ENCODE data around the gene HEXD.

HEXD gene

DNA sequence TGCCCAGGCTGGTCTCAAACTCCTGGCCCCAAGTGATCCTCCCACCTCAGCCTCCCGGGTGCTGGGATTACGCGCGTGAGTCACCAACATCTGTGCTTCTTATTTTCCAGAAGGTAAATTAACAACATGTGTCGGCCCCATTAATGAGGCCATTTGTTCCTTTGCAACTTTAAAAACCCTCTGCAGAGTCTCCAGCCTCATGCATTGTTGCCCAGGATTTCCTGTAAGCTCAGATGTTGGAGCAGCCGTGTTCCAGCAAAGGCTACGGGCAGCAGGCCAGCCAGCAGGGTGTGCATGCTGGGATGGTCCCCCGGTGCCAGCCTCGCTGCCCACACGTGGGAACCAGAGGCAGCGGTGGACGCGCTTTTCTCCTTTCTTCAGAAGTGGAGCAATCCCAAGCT is 19.1 kb upstream of the HEXD start:
- Histone ChIP-seq H3K36me3 (ENCODE audit: control insufficient read depth, insufficient read depth, low read length) (peaks cover 4% of the 10 kb centered on the region), H3K9me3 (ENCODE audit: control insufficient read depth, low read length) (no peaks in the 10 kb centered on the region), H3K4me1 (ENCODE audit: control insufficient read depth, insufficient read depth, low read length, poor library complexity, severe bottlenecking) (peaks cover 4% of the 10 kb centered on the region), H3K27ac (ENCODE audit: insufficient read depth, low read length, poor library complexity, severe bottlenecking) (no peak overlapping the region), H3K27me3 (replicated peaks; ENCODE audit: control insufficient read depth, insufficient read depth, low read length, poor library complexity, severe bottlenecking) (no peaks in the 10 kb centered on the region), H3K4me3 (ENCODE audit: insufficient read depth, low read depth, low read length, poor library complexity, severe bottlenecking) (no peak overlapping the region)
- DNase-seq = no peak

GRCh38 chr17:82399601-82400101 is 18.5 kb upstream of the HEXD start:
- Histone ChIP-seq H3K27ac (ENCODE audit: insufficient read depth, low read length, poor library complexity, severe bottlenecking) (no peak overlapping the region), H3K4me1 (ENCODE audit: control insufficient read depth, insufficient read depth, low read length, poor library complexity, severe bottlenecking) (peaks cover 4% of the 10 kb centered on the region), H3K4me3 (ENCODE audit: insufficient read depth, low read depth, low read length, poor library complexity, severe bottlenecking) (no peak overlapping the region), H3K27me3 (replicated peaks; ENCODE audit: control insufficient read depth, insufficient read depth, low read length, poor library complexity, severe bottlenecking) (no peaks in the 10 kb centered on the region), H3K9me3 (ENCODE audit: control insufficient read depth, low read length) (no peaks in the 10 kb centered on the region), H3K36me3 (ENCODE audit: control insufficient read depth, insufficient read depth, low read length) (no peaks in the 10 kb centered on the region)
- no peak for DNase-seq

DNA sequence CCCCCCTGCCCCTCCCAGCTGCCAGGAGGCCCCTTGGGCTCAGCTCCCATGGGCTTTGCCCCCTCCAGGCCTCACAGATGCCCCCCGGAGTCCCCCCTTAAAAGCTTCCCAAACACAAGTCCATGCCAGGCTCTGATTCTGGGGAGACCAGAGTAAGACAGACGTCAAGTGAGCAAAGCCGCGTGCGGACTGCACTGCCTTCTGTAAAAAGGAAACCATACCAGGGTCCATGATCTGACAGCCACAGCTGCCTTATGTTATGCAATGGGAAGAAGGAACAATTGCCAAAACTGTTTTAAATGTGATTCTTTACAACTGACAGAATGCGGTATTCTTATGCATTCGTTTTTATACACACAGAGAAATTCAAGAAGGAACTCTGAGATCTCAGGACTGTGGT is 17.9 kb upstream of the HEXD start:
- H3K27ac ChIP-seq (ENCODE audit: insufficient read depth, low read length, poor library complexity, severe bottlenecking) = no peak overlapping the region
- H3K4me3 ChIP-seq (ENCODE audit: insufficient read depth, low read depth, low read length, poor library complexity, severe bottlenecking) = no peak overlapping the region
- peaks cover 4% of the 10 kb centered on the region for H3K4me1 ChIP-seq (ENCODE audit: control insufficient read depth, insufficient read depth, low read length, poor library complexity, severe bottlenecking)
- no peaks in the 10 kb centered on the region for H3K27me3 ChIP-seq (replicated peaks; ENCODE audit: control insufficient read depth, insufficient read depth, low read length, poor library complexity, severe bottlenecking)
- DNase-seq = no peak
- no peaks in the 10 kb centered on the region for H3K36me3 ChIP-seq (ENCODE audit: control insufficient read depth, insufficient read depth, low read length)
- no peaks in the 10 kb centered on the region for H3K9me3 ChIP-seq (ENCODE audit: control insufficient read depth, low read length)

DNA sequence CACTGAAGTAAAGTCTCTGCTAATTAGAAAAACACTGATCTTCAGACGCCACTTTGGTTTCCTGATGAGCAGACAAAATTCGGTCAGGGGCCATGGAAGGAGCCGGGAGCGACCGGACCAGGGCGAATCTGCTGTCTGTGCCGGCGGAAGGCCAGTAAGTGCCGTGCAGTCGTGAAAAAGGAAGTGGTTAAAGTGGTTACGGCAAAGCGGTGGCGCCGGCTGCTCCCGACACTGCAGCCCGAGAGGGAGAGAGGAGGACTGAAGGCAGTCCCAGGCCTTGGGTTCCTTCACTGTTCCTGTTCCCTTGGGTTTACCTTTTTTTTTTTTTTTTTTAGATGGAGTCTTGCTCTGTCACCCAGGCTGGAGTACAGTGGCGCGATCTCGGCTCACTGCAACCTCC is 17.3 kb upstream of the HEXD start:
- no peak overlapping the region for H3K27ac ChIP-seq (ENCODE audit: insufficient read depth, low read length, poor library complexity, severe bottlenecking)
- H3K4me3 ChIP-seq (ENCODE audit: insufficient read depth, low read depth, low read length, poor library complexity, severe bottlenecking) = peak overlapping the region; percentile 24

DNA sequence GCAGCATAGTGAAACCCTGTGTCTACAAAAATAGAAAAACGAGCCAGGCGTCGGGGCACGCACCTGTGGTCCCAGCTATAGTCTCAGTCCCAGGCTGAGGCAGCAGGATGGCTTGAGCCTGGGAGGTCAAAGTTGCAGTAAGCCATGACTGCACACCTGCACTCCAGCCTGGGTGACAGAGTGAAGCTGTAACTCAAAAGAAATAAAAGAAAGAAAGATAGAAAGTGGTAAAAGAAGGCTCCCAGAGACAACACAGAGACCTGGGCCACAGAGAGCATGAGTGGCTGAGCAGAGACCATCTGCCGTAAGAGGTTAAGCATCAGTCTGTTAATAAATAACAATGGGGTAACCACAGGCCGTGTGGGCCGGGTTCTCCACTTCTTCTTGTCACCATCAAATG is 15.3 kb upstream of the HEXD start:
- Histone ChIP-seq H3K27ac (ENCODE audit: insufficient read depth, low read length, poor library complexity, severe bottlenecking) (no peak overlapping the region), H3K36me3 (ENCODE audit: control insufficient read depth, insufficient read depth, low read length) (no peaks in the 10 kb centered on the region), H3K27me3 (replicated peaks; ENCODE audit: control insufficient read depth, insufficient read depth, low read length, poor library complexity, severe bottlenecking) (no peaks in the 10 kb centered on the region), H3K4me1 (ENCODE audit: control insufficient read depth, insufficient read depth, low read length, poor library complexity, severe bottlenecking) (peaks cover 4% of the 10 kb centered on the region), H3K9me3 (ENCODE audit: control insufficient read depth, low read length) (no peaks in the 10 kb centered on the region), H3K4me3 (ENCODE audit: insufficient read depth, low read depth, low read length, poor library complexity, severe bottlenecking) (no peak overlapping the region)
- no peak for DNase-seq

More for the DNA sequence above, 17.3 kb upstream of the HEXD start:
- H3K9me3 ChIP-seq (ENCODE audit: control insufficient read depth, low read length) = no peaks in the 10 kb centered on the region
- DNase-seq = peak; percentile 19 to 36 (median 23)
- no peaks in the 10 kb centered on the region for H3K36me3 ChIP-seq (ENCODE audit: control insufficient read depth, insufficient read depth, low read length)
- peaks cover 4% of the 10 kb centered on the region for H3K4me1 ChIP-seq (ENCODE audit: control insufficient read depth, insufficient read depth, low read length, poor library complexity, severe bottlenecking)
- H3K27me3 ChIP-seq (replicated peaks; ENCODE audit: control insufficient read depth, insufficient read depth, low read length, poor library complexity, severe bottlenecking) = no peaks in the 10 kb centered on the region

DNA sequence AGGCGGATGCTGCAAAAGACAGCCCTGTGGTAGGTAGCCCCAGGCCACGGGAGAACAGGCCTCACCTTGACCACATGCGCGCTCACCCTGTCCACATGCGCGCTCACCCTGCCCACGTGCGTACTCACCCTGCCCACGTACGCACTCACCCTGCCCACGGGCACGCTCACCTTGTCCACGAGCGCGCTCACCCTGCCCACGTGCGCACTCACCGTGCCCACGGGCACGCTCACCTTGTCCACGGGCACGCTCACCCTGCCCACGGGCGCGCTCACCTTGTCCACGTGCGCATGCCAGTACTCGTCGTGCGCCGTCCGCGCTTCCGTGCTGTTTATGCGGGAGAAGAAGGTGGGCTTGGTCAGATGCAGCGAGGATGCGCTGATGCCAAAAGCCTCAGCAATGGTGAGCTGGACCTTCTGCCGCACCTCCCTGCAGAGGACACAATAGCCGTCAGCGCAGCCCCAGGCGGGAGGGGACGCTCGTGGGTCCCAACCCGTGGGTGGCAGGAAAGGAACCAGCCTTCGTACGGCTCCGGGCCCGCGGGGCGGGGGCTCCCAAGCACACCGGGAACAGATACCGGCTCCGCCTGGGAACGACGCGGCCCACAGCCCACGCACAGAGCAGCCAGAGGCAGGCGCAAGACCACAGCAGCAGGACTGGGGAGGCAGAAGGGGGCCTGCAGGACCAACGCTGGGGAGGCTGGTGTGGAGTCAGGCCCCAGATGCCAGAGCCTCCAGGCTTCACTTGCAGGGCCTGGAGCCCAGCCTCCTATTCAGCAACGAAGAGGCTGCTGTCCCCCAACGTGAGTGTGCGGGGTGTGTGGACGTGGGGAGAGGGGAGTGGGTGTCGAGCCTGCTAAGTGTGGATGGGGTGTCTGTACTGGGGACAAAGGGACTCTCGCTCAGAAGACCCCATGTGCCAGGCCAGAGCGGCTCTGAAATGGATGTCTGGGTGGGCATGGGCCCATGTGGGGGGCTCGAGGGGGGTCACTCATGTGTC is 14.2 kb upstream of the HEXD start:
- no peak for DNase-seq
- Histone ChIP-seq H3K27ac (ENCODE audit: insufficient read depth, low read length, poor library complexity, severe bottlenecking) (no peak overlapping the region), H3K27me3 (replicated peaks; ENCODE audit: control insufficient read depth, insufficient read depth, low read length, poor library complexity, severe bottlenecking) (no peaks in the 10 kb centered on the region), H3K4me1 (ENCODE audit: control insufficient read depth, insufficient read depth, low read length, poor library complexity, severe bottlenecking) (peaks cover 4% of the 10 kb centered on the region), H3K9me3 (ENCODE audit: control insufficient read depth, low read length) (no peaks in the 10 kb centered on the region), H3K4me3 (ENCODE audit: insufficient read depth, low read depth, low read length, poor library complexity, severe bottlenecking) (no peak overlapping the region), H3K36me3 (ENCODE audit: control insufficient read depth, insufficient read depth, low read length) (no peaks in the 10 kb centered on the region)

DNA sequence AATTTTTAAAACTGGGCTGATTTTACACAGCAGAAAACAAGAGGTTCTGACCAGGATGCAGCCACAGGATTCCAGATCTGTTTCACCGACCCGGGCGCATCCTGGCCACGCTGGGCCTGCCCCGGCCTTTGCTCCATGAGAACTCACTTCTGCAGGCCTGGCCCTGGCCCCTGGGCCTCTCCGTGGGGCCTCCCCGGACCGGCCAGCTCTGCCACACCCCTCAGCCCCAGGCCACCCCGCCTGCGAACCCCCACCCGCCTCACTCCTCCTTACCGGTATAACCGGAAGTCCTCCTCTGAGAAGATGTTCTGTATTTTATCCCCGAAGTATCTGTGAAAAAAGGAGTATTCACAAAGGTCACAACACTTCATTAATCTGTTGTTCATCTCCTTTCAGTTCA is 13.1 kb upstream of the HEXD start:
- H3K27me3 ChIP-seq (replicated peaks; ENCODE audit: control insufficient read depth, insufficient read depth, low read length, poor library complexity, severe bottlenecking) = no peaks in the 10 kb centered on the region
- H3K4me3 ChIP-seq (ENCODE audit: insufficient read depth, low read depth, low read length, poor library complexity, severe bottlenecking) = no peak overlapping the region
- no peak for DNase-seq
- no peak overlapping the region for H3K27ac ChIP-seq (ENCODE audit: insufficient read depth, low read length, poor library complexity, severe bottlenecking)
- peaks cover 4% of the 10 kb centered on the region for H3K4me1 ChIP-seq (ENCODE audit: control insufficient read depth, insufficient read depth, low read length, poor library complexity, severe bottlenecking)
- no peaks in the 10 kb centered on the region for H3K36me3 ChIP-seq (ENCODE audit: control insufficient read depth, insufficient read depth, low read length)
- H3K9me3 ChIP-seq (ENCODE audit: control insufficient read depth, low read length) = no peaks in the 10 kb centered on the region

DNA sequence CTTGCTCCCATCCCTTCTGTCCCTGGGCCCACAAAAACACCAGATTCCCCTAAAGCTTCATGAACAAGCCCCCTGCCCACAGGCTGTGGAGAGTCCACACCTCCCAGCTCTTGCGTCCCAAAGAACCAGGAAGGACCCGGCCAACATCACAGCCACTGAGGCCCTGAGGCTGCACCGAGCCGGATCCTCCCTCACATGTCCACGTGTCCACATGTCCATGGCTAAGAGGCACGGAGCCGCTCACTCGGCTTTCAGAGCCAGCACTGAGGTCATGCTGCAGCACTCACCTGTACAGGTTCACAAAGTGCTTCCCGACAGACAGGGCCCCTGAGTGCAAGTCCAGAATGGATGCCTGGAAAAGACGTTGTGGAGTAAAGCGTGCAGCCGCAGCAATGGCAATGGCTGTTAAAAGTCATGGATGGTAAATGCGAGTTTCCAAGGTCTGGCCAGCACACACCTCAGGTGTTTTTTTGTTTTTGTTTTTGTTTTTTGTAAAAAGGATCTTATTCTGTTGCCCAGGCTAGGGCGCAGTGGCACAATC is 11.9 kb upstream of the HEXD start:
- H3K36me3 ChIP-seq (ENCODE audit: control insufficient read depth, insufficient read depth, low read length) = peaks cover under 1% of the 10 kb centered on the region
- H3K4me3 ChIP-seq (ENCODE audit: insufficient read depth, low read depth, low read length, poor library complexity, severe bottlenecking) = no peak overlapping the region
- H3K9me3 ChIP-seq (ENCODE audit: control insufficient read depth, low read length) = no peaks in the 10 kb centered on the region
- no peak overlapping the region for H3K27ac ChIP-seq (ENCODE audit: insufficient read depth, low read length, poor library complexity, severe bottlenecking)
- no peaks in the 10 kb centered on the region for H3K27me3 ChIP-seq (replicated peaks; ENCODE audit: control insufficient read depth, insufficient read depth, low read length, poor library complexity, severe bottlenecking)
- no peak for DNase-seq
- H3K4me1 ChIP-seq (ENCODE audit: control insufficient read depth, insufficient read depth, low read length, poor library complexity, severe bottlenecking) = no peaks in the 10 kb centered on the region

- Histone ChIP-seq H3K27ac (ENCODE audit: insufficient read depth, low read length, poor library complexity, severe bottlenecking) (no peak overlapping the region), H3K36me3 (ENCODE audit: control insufficient read depth, insufficient read depth, low read length) (peaks cover 3% of the 10 kb centered on the region), H3K9me3 (ENCODE audit: control insufficient read depth, low read length) (no peaks in the 10 kb centered on the region), H3K4me1 (ENCODE audit: control insufficient read depth, insufficient read depth, low read length, poor library complexity, severe bottlenecking) (no peaks in the 10 kb centered on the region), H3K27me3 (replicated peaks; ENCODE audit: control insufficient read depth, insufficient read depth, low read length, poor library complexity, severe bottlenecking) (no peaks in the 10 kb centered on the region), H3K4me3 (ENCODE audit: insufficient read depth, low read depth, low read length, poor library complexity, severe bottlenecking) (no peak overlapping the region)
- no peak for DNase-seq
Measured at GRCh38 chr17:82407255-82407654, 10.9 kb upstream of the HEXD start.

GRCh38 chr17:82408288-82408937 is 9.7 kb upstream of the HEXD start:
- H3K27me3 ChIP-seq (replicated peaks; ENCODE audit: control insufficient read depth, insufficient read depth, low read length, poor library complexity, severe bottlenecking) = no peaks in the 10 kb centered on the region
- peaks cover 3% of the 10 kb centered on the region for H3K36me3 ChIP-seq (ENCODE audit: control insufficient read depth, insufficient read depth, low read length)
- H3K4me1 ChIP-seq (ENCODE audit: control insufficient read depth, insufficient read depth, low read length, poor library complexity, severe bottlenecking) = no peaks in the 10 kb centered on the region
- no peak for DNase-seq
- no peaks in the 10 kb centered on the region for H3K9me3 ChIP-seq (ENCODE audit: control insufficient read depth, low read length)
- H3K4me3 ChIP-seq (ENCODE audit: insufficient read depth, low read depth, low read length, poor library complexity, severe bottlenecking) = no peak overlapping the region
- H3K27ac ChIP-seq (ENCODE audit: insufficient read depth, low read length, poor library complexity, severe bottlenecking) = no peak overlapping the region
